Measurements from ENCODE around the gene CHADL. TPM values are rescaled to one million over a fixed set of nuclear protein-coding genes. Genes with fewer than 3 reads are reported as not detected.

CHADL gene
- total and polyA plus RNA-seq, 10 of the 15 experiments (the other 5 are each of a cell fraction or from before 2014, with no cell fraction given), result 0.24 TPM; not detected in 9

GRCh38 chr22:41197038-41197972, 43.4 kb downstream of the CHADL start:
- in situ Hi-C loops (cut with MboI) (no loop called here), intact Hi-C loops (cut with micrococcal nuclease; ENCODE audit: unreplicated experiment) (no loop called here)
- no TSS peak for BruUV-seq (replicated peaks)
- Histone ChIP-seq H3K4me1 (ENCODE audit: control insufficient read depth, insufficient read depth, low read length) (peaks cover 3% of the 10 kb centered on the region), H3K9ac (ENCODE audit: control insufficient read depth, insufficient read depth, low read length) (peak overlapping the region; percentile 23; the same call in 1 of the 2 replicates), H3K79me2 (ENCODE audit: control insufficient read depth, insufficient read depth, low read length) (no peaks in the 10 kb centered on the region), H3K27me3 (replicated peaks in 1 of 2; ENCODE audit: control insufficient read depth in 2 of 2, insufficient read depth in 2 of 2, low read length in 1 of 2) (no peaks in the 10 kb centered on the region), H3K9me3 (replicated peaks; ENCODE audit: control insufficient read depth, insufficient read depth, low read length) (no peaks in the 10 kb centered on the region), H3K27ac (ENCODE audit: control insufficient read depth, insufficient read depth) (no peak overlapping the region), H3K4me3 (peak overlapping the region; percentile 90), H2AFZ (ENCODE audit: control insufficient read depth, low read depth, low read length) (peak overlapping the region; percentile 97), H3K36me3 (ENCODE audit: control insufficient read depth in 2 of 2, insufficient read depth in 2 of 2, low read length in 1 of 2) (no peaks in the 10 kb centered on the region), H4K20me1 (ENCODE audit: control insufficient read depth, insufficient read depth) (no peaks in the 10 kb centered on the region), H3K4me2 (ENCODE audit: control insufficient read depth, insufficient read depth) (peak overlapping the region; percentile 98)
- ChIA-PET SMC1A (ENCODE audit: uncharacterized antibody, unreplicated experiment) (interaction anchor here (1.0 kb wide), 1 partner anchor 10 kb away, joined by 3 read pairs; no protein-coding TSS in a partner anchor), POLR2A (interaction anchor here (0.5 to 0.7 kb wide), 4 partner anchors 22 to 251 kb away, joined by 3 to 4 read pairs (median 4); no protein-coding TSS in a partner anchor), CTCF (interaction anchor here (0.5 to 2.8 kb wide), 3 partner anchors 8 to 274 kb away, joined by 3 to 11 read pairs (median 9); no protein-coding TSS in a partner anchor), RAD21 (ENCODE audit: unreplicated experiment) (interaction anchor here (0.7 to 1.4 kb wide), 4 partner anchors 167 to 275 kb away, joined by 3 to 5 read pairs (median 4); no protein-coding TSS in a partner anchor)
- 2% methylated on average over 76 of the region's 91 CpGs for WGBS (ENCODE audit: insufficient coverage, insufficient replicate concordance, low lambda C conversion rate, missing lambda C conversion rate)
- ATAC-seq, result peak; percentile 96
- no peak for DNase-seq (ENCODE audit: low read depth, low spot score)
- no peak for FAIRE-seq
- TF ChIP-seq E2F8 (IDR thresholded peaks at IDR 0.05; ENCODE audit: low read depth, partially characterized antibody), result peak; percentile 50
- no peak for TF ChIP-seq KDM1A (IDR thresholded peaks at IDR 0.05; ENCODE audit: borderline replicate concordance)
- peak; percentile 65; the same call in 1 of the 2 replicates for TF ChIP-seq RB1 (IDR thresholded peaks at IDR 0.05; ENCODE audit: borderline replicate concordance)
- no peak for TF ChIP-seq TCF12 (IDR thresholded peaks at IDR 0.05; ENCODE audit: low read depth, low read length)
- TF ChIP-seq TBL1XR1 (IDR thresholded peaks at IDR 0.05; ENCODE audit: low read depth, low read length), result no peak
- TF ChIP-seq EED (IDR thresholded peaks at IDR 0.05; ENCODE audit: low read depth), result peak; percentile 10; the same call in 1 of the 2 replicates
- TF ChIP-seq IKZF1 (conservative IDR thresholded peaks at IDR 0.05), result peak; percentile 76
- peak; percentile 21; the same call in 1 of the 2 replicates for TF ChIP-seq MXI1 (IDR thresholded peaks at IDR 0.05; ENCODE audit: low read depth, low read length)
- TF ChIP-seq RAD51 (IDR thresholded peaks at IDR 0.05), result peak; percentile 85
- no peak for TF ChIP-seq SMAD1 (IDR thresholded peaks at IDR 0.05; ENCODE audit: low read depth, partially characterized antibody)
- no peak for TF ChIP-seq TCF3 (IDR thresholded peaks at IDR 0.05; ENCODE audit: borderline replicate concordance, insufficient read depth, low read depth, low read length)
- TF ChIP-seq RFX5 (IDR thresholded peaks at IDR 0.05; ENCODE audit: low read depth, low read length), result no peak
- no peak for TF ChIP-seq SREBF1 (IDR thresholded peaks at IDR 0.05; ENCODE audit: low read length)
- TF ChIP-seq, protein P1, sequence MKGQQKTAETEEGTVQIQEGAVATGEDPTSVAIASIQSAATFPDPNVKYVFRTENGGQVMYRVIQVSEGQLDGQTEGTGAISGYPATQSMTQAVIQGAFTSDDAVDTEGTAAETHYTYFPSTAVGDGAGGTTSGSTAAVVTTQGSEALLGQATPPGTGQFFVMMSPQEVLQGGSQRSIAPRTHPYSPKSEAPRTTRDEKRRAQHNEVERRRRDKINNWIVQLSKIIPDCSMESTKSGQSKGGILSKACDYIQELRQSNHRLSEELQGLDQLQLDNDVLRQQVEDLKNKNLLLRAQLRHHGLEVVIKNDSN (IDR thresholded peaks at IDR 0.05; ENCODE audit: borderline replicate concordance, extremely low read length, insufficient read depth, low read depth, low read length), result peak; percentile 90
- no peak for TF ChIP-seq MEF2A (IDR thresholded peaks at IDR 0.05; ENCODE audit: insufficient read depth, low read depth, low read length)
- no peak for TF ChIP-seq KAT2A (conservative IDR thresholded peaks at IDR 0.05; ENCODE audit: control insufficient read depth, low read depth, low read length)
- peak in 1 of 2 experiments; percentile 70; a peak in 2 of 4 replicates for TF ChIP-seq BHLHE40 (IDR thresholded peaks at IDR 0.05; ENCODE audit: borderline replicate concordance in 1 of 2, low read depth in 2 of 2, low read length in 1 of 2)
- TF ChIP-seq, protein P2, sequence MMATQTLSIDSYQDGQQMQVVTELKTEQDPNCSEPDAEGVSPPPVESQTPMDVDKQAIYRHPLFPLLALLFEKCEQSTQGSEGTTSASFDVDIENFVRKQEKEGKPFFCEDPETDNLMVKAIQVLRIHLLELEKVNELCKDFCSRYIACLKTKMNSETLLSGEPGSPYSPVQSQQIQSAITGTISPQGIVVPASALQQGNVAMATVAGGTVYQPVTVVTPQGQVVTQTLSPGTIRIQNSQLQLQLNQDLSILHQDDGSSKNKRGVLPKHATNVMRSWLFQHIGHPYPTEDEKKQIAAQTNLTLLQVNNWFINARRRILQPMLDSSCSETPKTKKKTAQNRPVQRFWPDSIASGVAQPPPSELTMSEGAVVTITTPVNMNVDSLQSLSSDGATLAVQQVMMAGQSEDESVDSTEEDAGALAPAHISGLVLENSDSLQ (IDR thresholded peaks at IDR 0.05), result no peak
